Activated naive CD4-positive, alpha-beta T cell treated with anti-CD3 and anti-CD28 coated beads, Interleukin-2, amount 50 U/mL, for 72 hours (primary cell): ENCODE measurements around the gene NFATC4. TPM values are rescaled to one million over a fixed set of nuclear protein-coding genes. Genes with fewer than 3 reads are reported as not detected.

Experiments
- ATAC-seq, 2 donors: fragments of 150-1000 bp; cut with Tn5 transposase; 2 replicates each; pipeline ENCODE4 v1.10.0; 2021; ENCODE audit warnings: mild to moderate bottlenecking in 2 of 2, moderate library complexity in 2 of 2
- DNase-seq, 2 donors: peaks; one replicate each; pipeline ENCODE4 v3.0.0; 2021 to 2022; ENCODE audit warnings: low spot score in 2 of 2
- H3K27ac Mint-ChIP-seq, 2 donors: one replicate each; pipeline ENCODE4 v1.8.0; 2022; ENCODE audit warnings: mild to moderate bottlenecking in 2 of 2, mixed read lengths in 2 of 2
- H3K36me3 Mint-ChIP-seq, 2 donors: one replicate each; pipeline ENCODE4 v1.8.0; 2022; ENCODE audit warnings: mixed read lengths in 2 of 2
- H3K9me3 Mint-ChIP-seq, 2 donors: one replicate each; pipeline ENCODE4 v1.8.0; 2022; ENCODE audit warnings: mixed read lengths in 2 of 2
- total RNA-seq, 2 donors: library from RNA; stranded (reverse); gene quantifications; one replicate each; pipeline ENCODE4 v1.2.3, GENCODE V29; 2022

Gene NFATC4
- total RNA-seq, 2 donors from 2014 or later = 0.27 to 1.7 TPM

- no peak overlapping the region for H3K27ac Mint-ChIP-seq
- no peaks in the 10 kb centered on the region for H3K36me3 Mint-ChIP-seq
- DNase-seq (no peak), ATAC-seq (no peak)
- H3K9me3 Mint-ChIP-seq = no peaks in the 10 kb centered on the region
These were observed 22.9 kb downstream of the NFATC4 start for GRCh38 chr14:24390701-24391468.

DNA sequence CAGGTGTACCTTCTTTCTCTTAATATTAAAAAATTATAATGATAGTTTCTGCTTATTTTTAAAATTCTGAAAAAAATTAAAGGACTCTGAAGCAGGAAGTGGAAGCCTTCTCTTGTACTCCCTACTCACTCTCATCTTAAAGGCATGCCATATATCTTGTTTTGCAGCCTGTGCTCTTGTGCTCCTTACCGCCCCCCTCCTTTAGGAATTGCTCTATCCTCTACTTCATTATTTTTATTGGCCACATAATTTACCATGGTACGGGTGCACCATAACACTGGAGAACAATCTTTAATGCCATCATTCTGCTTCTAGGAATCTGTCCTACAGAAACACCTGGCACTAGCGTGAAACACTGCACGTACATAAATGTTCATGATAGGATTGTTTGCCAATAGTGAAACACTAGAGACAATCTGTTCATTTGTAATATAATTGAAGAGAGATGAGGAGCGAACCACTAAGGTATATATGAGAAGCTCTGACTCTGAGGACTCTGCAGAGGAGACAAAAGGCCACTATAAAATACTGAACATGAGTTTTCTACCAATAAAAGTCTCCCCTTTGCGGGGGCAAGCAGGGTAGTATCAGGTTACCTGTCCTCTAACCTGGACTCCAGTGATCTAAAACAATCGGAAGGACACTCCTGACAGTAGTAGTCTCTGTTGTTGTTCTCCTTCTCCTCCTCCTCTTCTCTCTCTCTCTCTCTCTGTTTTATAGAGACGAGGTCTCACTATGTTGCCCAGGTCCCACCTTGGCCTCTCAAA is 24.5 kb downstream of the NFATC4 start:
- H3K36me3 Mint-ChIP-seq = no peaks in the 10 kb centered on the region
- no peaks in the 10 kb centered on the region for H3K9me3 Mint-ChIP-seq
- ATAC-seq = no peak
- DNase-seq = no peak
- H3K27ac Mint-ChIP-seq = no peak overlapping the region

GRCh38 chr14:24394275-24394674 is 26.3 kb downstream of the NFATC4 start:
- no peak overlapping the region for H3K27ac Mint-ChIP-seq
- DNase-seq (no peak), ATAC-seq (no peak)
- no peaks in the 10 kb centered on the region for H3K9me3 Mint-ChIP-seq
- H3K36me3 Mint-ChIP-seq = no peaks in the 10 kb centered on the region

GRCh38 chr14:24395609-24396582 is 27.9 kb downstream of the NFATC4 start:
- DNase-seq (no peak), ATAC-seq (no peak)
- Mint-ChIP-seq H3K27ac (no peak overlapping the region), H3K9me3 (no peaks in the 10 kb centered on the region), H3K36me3 (no peaks in the 10 kb centered on the region)

DNA sequence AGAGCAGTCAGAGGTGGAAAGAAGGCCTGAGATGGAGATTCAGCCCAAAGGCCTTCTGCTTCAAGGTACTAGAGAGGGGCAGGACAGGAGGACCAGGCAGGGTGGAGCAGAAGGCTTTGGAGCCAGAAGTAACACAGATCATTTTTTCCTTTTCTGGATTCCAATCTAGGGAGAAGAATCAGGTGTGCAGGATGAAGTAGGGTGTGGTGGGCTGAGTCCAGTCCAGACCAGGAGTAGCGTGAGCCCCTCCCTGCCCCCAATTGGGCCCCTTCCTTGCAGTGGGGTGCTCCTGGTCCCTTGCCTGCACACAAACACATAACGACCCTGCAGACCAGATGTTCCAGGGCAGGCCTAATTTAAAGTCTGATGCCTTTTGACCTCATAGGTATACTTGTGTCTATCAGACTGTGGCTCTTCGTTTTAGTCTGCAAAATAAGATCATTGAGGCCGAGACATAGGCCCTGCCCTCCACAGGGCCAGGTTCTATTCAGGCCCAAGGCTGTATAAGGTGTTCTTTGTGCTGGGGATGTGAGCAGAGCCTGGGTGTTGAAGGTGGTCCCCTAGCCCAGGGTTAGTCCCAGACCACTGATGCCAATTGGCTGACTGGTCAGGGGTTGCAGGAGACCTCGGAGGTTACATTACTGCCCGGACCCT is 29.8 kb downstream of the NFATC4 start:
- Mint-ChIP-seq H3K9me3 (no peaks in the 10 kb centered on the region), H3K36me3 (no peaks in the 10 kb centered on the region), H3K27ac (no peak overlapping the region)
- DNase-seq (no peak), ATAC-seq (no peak)

GRCh38 chr14:24398293-24398652 is 30.3 kb downstream of the NFATC4 start:
- Mint-ChIP-seq H3K9me3 (no peaks in the 10 kb centered on the region), H3K36me3 (no peaks in the 10 kb centered on the region), H3K27ac (no peak overlapping the region)
- ATAC-seq (no peak), DNase-seq (no peak)

DNA sequence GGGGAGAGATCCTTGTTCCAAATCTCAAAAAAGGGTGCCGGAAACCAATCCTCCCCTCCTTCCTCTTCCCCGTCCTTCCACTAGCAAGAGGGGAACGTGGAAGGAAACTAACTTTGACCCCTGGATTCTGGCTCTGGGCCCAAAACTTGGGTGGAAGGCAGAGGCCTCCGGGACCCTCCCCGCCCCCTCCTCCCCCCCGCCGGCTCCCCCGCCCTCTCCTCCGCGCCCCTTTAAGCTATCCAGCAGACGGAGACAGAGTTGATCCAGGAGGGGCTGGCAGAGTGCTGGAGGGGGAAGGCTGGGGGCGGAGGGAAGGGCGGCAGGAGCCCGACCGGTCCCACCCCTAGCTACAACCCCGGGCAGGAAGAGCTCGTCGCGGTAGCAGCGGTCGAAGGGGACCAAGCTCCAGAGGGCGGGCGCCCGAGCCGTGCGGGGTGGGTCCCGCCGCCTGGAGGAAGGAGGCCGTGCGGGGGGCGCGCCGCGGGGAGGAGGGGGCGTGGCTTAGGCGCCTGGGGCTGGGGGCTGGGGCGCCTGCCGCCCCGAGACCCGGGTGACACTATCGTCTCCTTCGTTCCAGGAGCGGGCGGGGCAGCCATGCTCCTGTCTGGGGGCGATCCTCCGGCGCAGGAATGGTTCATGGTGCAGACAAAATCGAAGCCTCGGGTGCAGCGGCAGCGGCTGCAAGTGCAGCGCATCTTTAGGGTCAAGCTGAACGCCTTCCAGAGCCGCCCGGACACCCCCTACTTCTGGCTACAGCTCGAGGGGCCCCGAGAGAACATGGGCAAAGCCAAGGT is 30.9 kb downstream of the NFATC4 start, which contains the start of gene NYNRIN:
TSS of gene NYNRIN (plus strand) at position 351 of the 794 bp plus-strand sequence. CDS start at position 595, 244 bp downstream.
- ATAC-seq = peak; percentile 68 to 78
- H3K36me3 Mint-ChIP-seq = no peaks in the 10 kb centered on the region
- DNase-seq = peak in 1 of 2 donors; percentile 23
- H3K27ac Mint-ChIP-seq = peak within 1 kb of the TSS in 1 of 2 donors; percentile 44
- no peaks in the 10 kb centered on the region for H3K9me3 Mint-ChIP-seq

GRCh38 chr14:24399447-24399822 is 31.5 kb downstream of the NFATC4 start:
- peak in 1 of 2 donors; percentile 15 for ATAC-seq
- no peak for DNase-seq
- H3K27ac Mint-ChIP-seq = peak overlapping the region in 1 of 2 donors; percentile 44
- no peaks in the 10 kb centered on the region for H3K9me3 Mint-ChIP-seq
- no peaks in the 10 kb centered on the region for H3K36me3 Mint-ChIP-seq

- DNase-seq (no peak), ATAC-seq (no peak)
- no peaks in the 10 kb centered on the region for H3K36me3 Mint-ChIP-seq
- no peaks in the 10 kb centered on the region for H3K9me3 Mint-ChIP-seq
- H3K27ac Mint-ChIP-seq = no peak overlapping the region
These were observed 32.2 kb downstream of the NFATC4 start for GRCh38 chr14:24399999-24400718.

DNA sequence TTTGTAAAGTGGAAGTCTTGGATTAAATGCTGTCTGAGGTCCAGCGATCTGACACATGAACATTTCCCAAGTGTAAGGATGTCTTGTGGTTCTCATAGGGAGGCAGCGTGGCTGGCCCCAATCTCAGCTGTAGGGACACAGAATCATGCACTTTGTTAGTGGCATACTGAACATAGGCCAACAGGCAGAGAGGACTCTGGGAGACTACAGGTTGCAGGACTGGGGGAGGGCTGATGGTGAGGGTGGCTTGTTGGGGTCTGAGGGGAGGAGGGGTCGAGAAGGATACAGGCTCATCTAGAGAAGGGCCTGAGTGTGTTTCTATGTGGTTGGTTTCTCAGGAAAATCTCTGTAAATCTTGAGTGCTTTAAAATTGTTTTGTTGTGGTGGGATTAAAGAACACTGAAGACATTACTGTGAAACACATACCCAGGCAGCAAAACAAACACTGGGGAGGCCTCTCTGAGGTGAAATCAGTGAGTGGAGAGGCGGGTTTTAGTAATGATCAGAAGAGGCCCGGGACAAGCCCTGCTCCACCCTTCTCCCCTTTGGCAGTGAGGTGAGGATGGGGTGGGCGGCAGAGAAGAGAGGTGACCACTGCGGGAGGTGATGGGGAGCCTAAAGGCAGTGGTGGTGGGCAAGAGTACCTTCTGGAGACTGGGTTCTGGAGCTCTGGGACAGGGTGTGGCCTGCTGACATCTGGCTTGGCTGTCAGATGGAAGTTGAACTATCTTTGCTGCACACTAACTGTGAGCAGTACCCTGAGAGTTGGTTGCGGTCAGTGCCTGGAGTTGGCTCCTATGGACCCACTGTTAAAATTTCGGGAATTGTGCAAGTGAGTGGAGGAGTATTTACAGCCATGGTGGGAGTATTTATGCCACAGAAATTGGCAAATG is 34.1 kb downstream of the NFATC4 start:
- no peak for DNase-seq
- ATAC-seq = no peak
- H3K36me3 Mint-ChIP-seq = no peaks in the 10 kb centered on the region

GRCh38 chr14:24403294-24403998 is 35.5 kb downstream of the NFATC4 start:
- ATAC-seq (no peak), DNase-seq (no peak)
- Mint-ChIP-seq H3K9me3 (no peaks in the 10 kb centered on the region), H3K36me3 (no peaks in the 10 kb centered on the region), H3K27ac (no peak overlapping the region)

More for the DNA sequence above, 34.1 kb downstream of the NFATC4 start:
- Mint-ChIP-seq H3K27ac (no peak overlapping the region), H3K9me3 (no peaks in the 10 kb centered on the region)

GRCh38 chr14:24404814-24405213 is 36.8 kb downstream of the NFATC4 start:
- no peak for DNase-seq
- Mint-ChIP-seq H3K27ac (no peak overlapping the region), H3K9me3 (no peaks in the 10 kb centered on the region), H3K36me3 (no peaks in the 10 kb centered on the region)
- ATAC-seq = no peak

GRCh38 chr14:24406416-24406815 is 38.4 kb downstream of the NFATC4 start:
- Mint-ChIP-seq H3K36me3 (no peaks in the 10 kb centered on the region), H3K9me3 (no peaks in the 10 kb centered on the region)
- no peak for ATAC-seq

More at GRCh38 chr14:24406416-24406815, 38.4 kb downstream of the NFATC4 start:
- H3K27ac Mint-ChIP-seq = no peak overlapping the region
- no peak for DNase-seq
